HT-29 (cell line): ENCODE measurements around the gene BPIFB1. TPM values are rescaled to one million over a fixed set of nuclear protein-coding genes. Genes with fewer than 3 reads are reported as not detected.

ENCODE experiments used
- total RNA-seq: library from RNA; depleted of rRNA; stranded (reverse); fragments of >200 nt; shearing (Covaris generic); gene quantifications from 2 replicates; pipeline ENCODE4 v1.2.3, GENCODE V29; 2014; rRNA removed

Gene BPIFB1
- total RNA-seq, 1 experiment from 2014 or later = not detected

Other genes with a start within 250 kb of the BPIFB1 start
- gene BPIFB3, start 229.3 kb upstream of the BPIFB1 start, total RNA-seq = not detected in 2 replicates
- not detected in 2 replicates for gene BPIFB4, start 203.6 kb upstream of the BPIFB1 start, total RNA-seq
- not detected in 2 replicates for gene BPIFA2, start 115.1 kb upstream of the BPIFB1 start, total RNA-seq
- not detected in 2 replicates for gene BPIFA3, start 65.9 kb upstream of the BPIFB1 start, total RNA-seq
- not detected in 2 replicates for gene BPIFA1, start 47.2 kb upstream of the BPIFB1 start, total RNA-seq
- gene CDK5RAP1, start 118.3 kb downstream of the BPIFB1 start, total RNA-seq = 34.4 and 39.3 TPM in 2 replicates
- gene SNTA1, start 160.5 kb downstream of the BPIFB1 start, total RNA-seq = 0.42 and 1.2 TPM in 2 replicates
- gene CBFA2T2, start 206.9 kb downstream of the BPIFB1 start, total RNA-seq = 9.6 and 10.2 TPM in 2 replicates